ENCODE measurements around the gene ANAPC15. TPM values are rescaled to one million over a fixed set of nuclear protein-coding genes. Genes with fewer than 3 reads are reported as not detected.

The ANAPC15 gene
- total and polyA plus RNA-seq, 8 donors, result 13.3 to 79.1 (median 40.1) TPM

GRCh38 chr11:72123117-72123653 lies 10.7 kb upstream of the ANAPC15 start:
- DNase-seq, result no peak
- H3K4me1 ChIP-seq, result no peaks in the 10 kb centered on the region
- no peak overlapping the region for H3K4me3 ChIP-seq
- H3K27ac ChIP-seq, result no peak overlapping the region
- intact Hi-C loops (cut with DNase I; ENCODE audit: low total_unique reads), result no loop called here
- no peaks in the 10 kb centered on the region for H3K9me3 ChIP-seq
- H3K36me3 ChIP-seq, result no peaks in the 10 kb centered on the region
- WGBS, 5 donors, result 53 to 61% (median 58%) methylated on average over 3 of the region's 3 CpGs
- H3K27me3 ChIP-seq, result peaks cover 0 to 7% (median 0%) of the 10 kb centered on the region in 3 donors
- TF ChIP-seq EP300 (IDR thresholded peaks at IDR 0.05) (no peak), POLR2A (IDR thresholded peaks at IDR 0.05) (no peak), CTCF (IDR thresholded peaks at IDR 0.05) (no peak), POLR2AphosphoS5 (IDR thresholded peaks at IDR 0.05) (no peak)

GRCh38 chr11:72122607-72123006 lies 10.1 kb upstream of the ANAPC15 start:
- H3K36me3 ChIP-seq, result no peaks in the 10 kb centered on the region
- DNase-seq, result no peak
- TF ChIP-seq POLR2AphosphoS5 (IDR thresholded peaks at IDR 0.05) (no peak), EP300 (IDR thresholded peaks at IDR 0.05) (no peak), POLR2A (IDR thresholded peaks at IDR 0.05) (no peak), CTCF (IDR thresholded peaks at IDR 0.05) (no peak)
- H3K27ac ChIP-seq, result no peak overlapping the region
- H3K9me3 ChIP-seq, result no peaks in the 10 kb centered on the region
- 75 to 88% (median 79%) methylated on average over 1 of the region's 1 CpG for WGBS, 5 donors
- intact Hi-C loops (cut with DNase I; ENCODE audit: low total_unique reads), result no loop called here
- no peaks in the 10 kb centered on the region for H3K4me1 ChIP-seq
- H3K27me3 ChIP-seq, result peaks cover 0 to 11% (median 0%) of the 10 kb centered on the region in 3 donors
- no peak overlapping the region for H3K4me3 ChIP-seq

- no peak overlapping the region for H3K4me3 ChIP-seq
- intact Hi-C loops (cut with DNase I; ENCODE audit: low total_unique reads), result no loop called here
- no peak overlapping the region for H3K27ac ChIP-seq
- TF ChIP-seq POLR2A (IDR thresholded peaks at IDR 0.05) (no peak), EP300 (IDR thresholded peaks at IDR 0.05) (no peak), CTCF (IDR thresholded peaks at IDR 0.05) (no peak), POLR2AphosphoS5 (IDR thresholded peaks at IDR 0.05) (no peak)
- H3K4me1 ChIP-seq, result no peaks in the 10 kb centered on the region
- DNase-seq, result no peak
- 74 to 88% (median 84%) methylated on average over 2 of the region's 2 CpGs for WGBS, 5 donors
- no peaks in the 10 kb centered on the region for H3K36me3 ChIP-seq
- no peaks in the 10 kb centered on the region for H3K9me3 ChIP-seq
- peaks cover 0 to 11% (median 0%) of the 10 kb centered on the region in 3 donors for H3K27me3 ChIP-seq
These were observed 8.4 kb upstream of the ANAPC15 start for GRCh38 chr11:72120930-72121329.

- intact Hi-C loops (cut with DNase I; ENCODE audit: low total_unique reads), result no loop called here
- peaks cover 0 to 11% (median 0%) of the 10 kb centered on the region in 3 donors for H3K27me3 ChIP-seq
- WGBS, 5 donors, result 65 to 77% (median 73%) methylated on average over 6 of the region's 6 CpGs
- TF ChIP-seq CTCF (IDR thresholded peaks at IDR 0.05), result no peak
- DNase-seq, result no peak
- H3K4me3 ChIP-seq, result no peak overlapping the region
- H3K27ac ChIP-seq, result no peak overlapping the region
- no peaks in the 10 kb centered on the region for H3K9me3 ChIP-seq
- no peaks in the 10 kb centered on the region for H3K36me3 ChIP-seq
- H3K4me1 ChIP-seq, result no peaks in the 10 kb centered on the region
These were observed 6.7 kb upstream of the ANAPC15 start for GRCh38 chr11:72119198-72119597.

All from stomach (tissue), 9 donors.